ENCODE results near the gene CSRP1.

CSRP1 gene

GRCh38 chr1:201436393-201436792, 70.5 kb downstream of the CSRP1 start:
- no peak overlapping the region for H3K27ac ChIP-seq (ENCODE audit: low read depth, low read length)
- no peaks in the 10 kb centered on the region for H4K20me1 ChIP-seq (ENCODE audit: control insufficient read depth, insufficient read depth, low read depth, low read length)
- no peaks in the 10 kb centered on the region for H3K36me3 ChIP-seq (ENCODE audit: control insufficient read depth, low read length)
- H3F3A ChIP-seq (ENCODE audit: control insufficient read depth, insufficient read depth) = no peaks in the 10 kb centered on the region
- no peak overlapping the region for H3K4me2 ChIP-seq (ENCODE audit: low read length)
- no peaks in the 10 kb centered on the region for H3K79me2 ChIP-seq (ENCODE audit: control insufficient read depth, low read length)
- H3K27me3 ChIP-seq (ENCODE audit: control insufficient read depth, low read length) = peaks cover 12% of the 10 kb centered on the region
- H3K4me3 ChIP-seq (ENCODE audit: low read length) = no peak overlapping the region
- TF ChIP-seq EZH2phosphoT487 (IDR thresholded peaks at IDR 0.05; ENCODE audit: borderline replicate concordance, low read length) = no peak
- TF ChIP-seq, protein P1, sequence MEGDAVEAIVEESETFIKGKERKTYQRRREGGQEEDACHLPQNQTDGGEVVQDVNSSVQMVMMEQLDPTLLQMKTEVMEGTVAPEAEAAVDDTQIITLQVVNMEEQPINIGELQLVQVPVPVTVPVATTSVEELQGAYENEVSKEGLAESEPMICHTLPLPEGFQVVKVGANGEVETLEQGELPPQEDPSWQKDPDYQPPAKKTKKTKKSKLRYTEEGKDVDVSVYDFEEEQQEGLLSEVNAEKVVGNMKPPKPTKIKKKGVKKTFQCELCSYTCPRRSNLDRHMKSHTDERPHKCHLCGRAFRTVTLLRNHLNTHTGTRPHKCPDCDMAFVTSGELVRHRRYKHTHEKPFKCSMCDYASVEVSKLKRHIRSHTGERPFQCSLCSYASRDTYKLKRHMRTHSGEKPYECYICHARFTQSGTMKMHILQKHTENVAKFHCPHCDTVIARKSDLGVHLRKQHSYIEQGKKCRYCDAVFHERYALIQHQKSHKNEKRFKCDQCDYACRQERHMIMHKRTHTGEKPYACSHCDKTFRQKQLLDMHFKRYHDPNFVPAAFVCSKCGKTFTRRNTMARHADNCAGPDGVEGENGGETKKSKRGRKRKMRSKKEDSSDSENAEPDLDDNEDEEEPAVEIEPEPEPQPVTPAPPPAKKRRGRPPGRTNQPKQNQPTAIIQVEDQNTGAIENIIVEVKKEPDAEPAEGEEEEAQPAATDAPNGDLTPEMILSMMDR (IDR thresholded peaks at IDR 0.05; ENCODE audit: low read depth, low read length, poor library complexity, severe bottlenecking) = no peak
- H3K9me3 ChIP-seq (ENCODE audit: control insufficient read depth, insufficient read depth, low read length) = no peaks in the 10 kb centered on the region
- H3K9me2 ChIP-seq (replicated peaks; ENCODE audit: control insufficient read depth, low read length) = no peaks in the 10 kb centered on the region
- H3K4me1 ChIP-seq (ENCODE audit: control insufficient read depth, low read length) = peaks cover 7% of the 10 kb centered on the region

GRCh38 chr1:201434266-201434665, 72.7 kb downstream of the CSRP1 start:
- Histone ChIP-seq H3K79me2 (ENCODE audit: control insufficient read depth, low read length) (no peaks in the 10 kb centered on the region), H3K4me2 (ENCODE audit: low read length) (no peak overlapping the region), H3K4me1 (ENCODE audit: control insufficient read depth, low read length) (peaks cover 4% of the 10 kb centered on the region), H3K27me3 (ENCODE audit: control insufficient read depth, low read length) (peaks cover 6% of the 10 kb centered on the region; the same call in 1 of the 2 replicates), H3K36me3 (ENCODE audit: control insufficient read depth, low read length) (no peaks in the 10 kb centered on the region), H4K20me1 (ENCODE audit: control insufficient read depth, insufficient read depth, low read depth, low read length) (no peaks in the 10 kb centered on the region), H3K4me3 (ENCODE audit: low read length) (no peak overlapping the region), H3F3A (ENCODE audit: control insufficient read depth, insufficient read depth) (no peaks in the 10 kb centered on the region), H3K27ac (ENCODE audit: low read depth, low read length) (no peak overlapping the region), H3K9me3 (ENCODE audit: control insufficient read depth, insufficient read depth, low read length) (no peaks in the 10 kb centered on the region), H3K9me2 (replicated peaks; ENCODE audit: control insufficient read depth, low read length) (no peaks in the 10 kb centered on the region)
- TF ChIP-seq, protein P1 (IDR thresholded peaks at IDR 0.05; ENCODE audit: low read depth, low read length, poor library complexity, severe bottlenecking) = no peak
- TF ChIP-seq EZH2phosphoT487 (IDR thresholded peaks at IDR 0.05; ENCODE audit: borderline replicate concordance, low read length) = no peak

- no peak overlapping the region for H3K27ac ChIP-seq (ENCODE audit: low read depth, low read length)
- H4K20me1 ChIP-seq (ENCODE audit: control insufficient read depth, insufficient read depth, low read depth, low read length) = no peaks in the 10 kb centered on the region
- peaks cover 4% of the 10 kb centered on the region for H3K4me1 ChIP-seq (ENCODE audit: control insufficient read depth, low read length)
- H3F3A ChIP-seq (ENCODE audit: control insufficient read depth, insufficient read depth) = no peaks in the 10 kb centered on the region
- H3K79me2 ChIP-seq (ENCODE audit: control insufficient read depth, low read length) = no peaks in the 10 kb centered on the region
- no peaks in the 10 kb centered on the region for H3K9me2 ChIP-seq (replicated peaks; ENCODE audit: control insufficient read depth, low read length)
- TF ChIP-seq, protein P1 (IDR thresholded peaks at IDR 0.05; ENCODE audit: low read depth, low read length, poor library complexity, severe bottlenecking) = no peak
- no peak for TF ChIP-seq EZH2phosphoT487 (IDR thresholded peaks at IDR 0.05; ENCODE audit: borderline replicate concordance, low read length)
- H3K9me3 ChIP-seq (ENCODE audit: control insufficient read depth, insufficient read depth, low read length) = no peaks in the 10 kb centered on the region
- peaks cover 6% of the 10 kb centered on the region; the same call in 1 of the 2 replicates for H3K27me3 ChIP-seq (ENCODE audit: control insufficient read depth, low read length)
- no peak overlapping the region for H3K4me3 ChIP-seq (ENCODE audit: low read length)
- H3K36me3 ChIP-seq (ENCODE audit: control insufficient read depth, low read length) = no peaks in the 10 kb centered on the region
- H3K4me2 ChIP-seq (ENCODE audit: low read length) = no peak overlapping the region
These were observed 73.3 kb downstream of the CSRP1 start for GRCh38 chr1:201433609-201434008.
